ENCODE results near the gene EEF1G. TPM values are rescaled to one million over a fixed set of nuclear protein-coding genes. Genes with fewer than 3 reads are reported as not detected.
"Not testable (repeated sequence)": the region's sequence is repeated elsewhere in the genome, so short reads cannot be mapped to it uniquely, and the experiment has no call there.

The EEF1G gene
- polyA plus RNA-seq, 1 donor from 2014 or later: 1,555 TPM

GRCh38 chr11:62588966-62589637 lies 15.4 kb upstream of the EEF1G start:
- Histone ChIP-seq H3K9me3 (ENCODE audit: low read length) (no peaks in the 10 kb centered on the region), H2AFZ (ENCODE audit: low read depth, low read length) (no peak overlapping the region), H4K20me1 (ENCODE audit: insufficient read depth) (no peaks in the 10 kb centered on the region), H3F3A (ENCODE audit: insufficient read depth, low read length, poor library complexity, severe bottlenecking) (peaks cover 7% of the 10 kb centered on the region), H3K79me2 (replicated peaks; ENCODE audit: insufficient read depth, low read length) (peaks cover 9% of the 10 kb centered on the region), H3K4me2 (ENCODE audit: low read length) (no peak overlapping the region), H3K36me3 (ENCODE audit: insufficient read depth, low read length) (peaks cover 7% of the 10 kb centered on the region), H3K9me2 (ENCODE audit: insufficient read depth, low read length) (no peaks in the 10 kb centered on the region), H3K9ac (ENCODE audit: low read length) (no peak overlapping the region), H3K27me3 (ENCODE audit: insufficient read depth, low read depth, low read length) (no peaks in the 10 kb centered on the region), H3K27ac (ENCODE audit: low read length) (no peak overlapping the region), H3K4me3 (ENCODE audit: low read length) (no peak overlapping the region)
- TF ChIP-seq MXI1 (conservative IDR thresholded peaks at IDR 0.05; ENCODE audit: poor library complexity, severe bottlenecking): no peak
- TF ChIP-seq, protein P1, sequence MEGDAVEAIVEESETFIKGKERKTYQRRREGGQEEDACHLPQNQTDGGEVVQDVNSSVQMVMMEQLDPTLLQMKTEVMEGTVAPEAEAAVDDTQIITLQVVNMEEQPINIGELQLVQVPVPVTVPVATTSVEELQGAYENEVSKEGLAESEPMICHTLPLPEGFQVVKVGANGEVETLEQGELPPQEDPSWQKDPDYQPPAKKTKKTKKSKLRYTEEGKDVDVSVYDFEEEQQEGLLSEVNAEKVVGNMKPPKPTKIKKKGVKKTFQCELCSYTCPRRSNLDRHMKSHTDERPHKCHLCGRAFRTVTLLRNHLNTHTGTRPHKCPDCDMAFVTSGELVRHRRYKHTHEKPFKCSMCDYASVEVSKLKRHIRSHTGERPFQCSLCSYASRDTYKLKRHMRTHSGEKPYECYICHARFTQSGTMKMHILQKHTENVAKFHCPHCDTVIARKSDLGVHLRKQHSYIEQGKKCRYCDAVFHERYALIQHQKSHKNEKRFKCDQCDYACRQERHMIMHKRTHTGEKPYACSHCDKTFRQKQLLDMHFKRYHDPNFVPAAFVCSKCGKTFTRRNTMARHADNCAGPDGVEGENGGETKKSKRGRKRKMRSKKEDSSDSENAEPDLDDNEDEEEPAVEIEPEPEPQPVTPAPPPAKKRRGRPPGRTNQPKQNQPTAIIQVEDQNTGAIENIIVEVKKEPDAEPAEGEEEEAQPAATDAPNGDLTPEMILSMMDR (IDR thresholded peaks at IDR 0.05; ENCODE audit: poor library complexity, severe bottlenecking): peak; percentile 46

GRCh38 chr11:62585356-62585755 lies 11.7 kb upstream of the EEF1G start:
- H3K9me2 ChIP-seq (ENCODE audit: insufficient read depth, low read length); H3K27ac ChIP-seq (ENCODE audit: low read length); H3K4me3 ChIP-seq (ENCODE audit: low read length); H3K27me3 ChIP-seq (ENCODE audit: insufficient read depth, low read depth, low read length); H3K4me2 ChIP-seq (ENCODE audit: low read length); H3K79me2 ChIP-seq (replicated peaks; ENCODE audit: insufficient read depth, low read length); H2AFZ ChIP-seq (ENCODE audit: low read depth, low read length); H3F3A ChIP-seq (ENCODE audit: insufficient read depth, low read length, poor library complexity, severe bottlenecking); H4K20me1 ChIP-seq (ENCODE audit: insufficient read depth); H3K36me3 ChIP-seq (ENCODE audit: insufficient read depth, low read length); H3K9me3 ChIP-seq (ENCODE audit: low read length); H3K9ac ChIP-seq (ENCODE audit: low read length): not testable (repeated sequence)

DNA sequence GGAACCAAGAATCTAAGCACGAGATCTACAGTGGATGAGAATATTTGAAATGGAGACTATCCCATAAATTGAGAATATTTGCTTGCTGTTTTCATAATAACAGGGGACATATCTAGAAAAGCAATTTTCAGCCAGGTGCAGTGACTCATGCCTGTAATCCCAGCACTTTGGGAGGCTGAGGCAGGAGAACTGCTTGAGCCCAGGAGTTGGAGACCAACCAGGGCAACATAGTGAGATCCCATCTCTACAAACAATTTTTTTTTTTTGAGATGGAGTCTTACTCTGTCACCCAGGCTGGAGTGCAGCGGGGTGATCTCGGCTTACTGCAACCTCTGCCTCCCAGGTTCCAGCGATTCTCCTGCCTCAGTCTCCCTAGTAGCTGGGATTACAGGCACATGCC lies 8.0 kb upstream of the EEF1G start:
- not testable (repeated sequence) for H3K27ac ChIP-seq (ENCODE audit: low read length); H3K36me3 ChIP-seq (ENCODE audit: insufficient read depth, low read length); H3K4me2 ChIP-seq (ENCODE audit: low read length); H3K9me2 ChIP-seq (ENCODE audit: insufficient read depth, low read length); H4K20me1 ChIP-seq (ENCODE audit: insufficient read depth); H3K9me3 ChIP-seq (ENCODE audit: low read length); H3K27me3 ChIP-seq (ENCODE audit: insufficient read depth, low read depth, low read length); H3F3A ChIP-seq (ENCODE audit: insufficient read depth, low read length, poor library complexity, severe bottlenecking); H3K79me2 ChIP-seq (replicated peaks; ENCODE audit: insufficient read depth, low read length); H3K9ac ChIP-seq (ENCODE audit: low read length); H2AFZ ChIP-seq (ENCODE audit: low read depth, low read length); H3K4me3 ChIP-seq (ENCODE audit: low read length)

GRCh38 chr11:62580959-62581715 lies 7.4 kb upstream of the EEF1G start:
- no peak for TF ChIP-seq TAF1 (IDR thresholded peaks at IDR 0.05; ENCODE audit: low read depth)
- no peak for TF ChIP-seq EZH2 (IDR thresholded peaks at IDR 0.05; ENCODE audit: borderline replicate concordance, insufficient read depth, low read length, poor library complexity, severe bottlenecking)
- no peak for TF ChIP-seq EP300 (conservative IDR thresholded peaks at IDR 0.05; ENCODE audit: poor library complexity, severe bottlenecking)
- TF ChIP-seq REST (IDR thresholded peaks at IDR 0.05; ENCODE audit: borderline replicate concordance): no peak
- TF ChIP-seq RAD21 (conservative IDR thresholded peaks at IDR 0.05): no peak
- no peak for TF ChIP-seq POLR2AphosphoS5 (IDR thresholded peaks at IDR 0.05)
- TF ChIP-seq, protein P1 (IDR thresholded peaks at IDR 0.05; ENCODE audit: poor library complexity, severe bottlenecking): no peak
- no peak for TF ChIP-seq SMC3 (conservative IDR thresholded peaks at IDR 0.05; ENCODE audit: poor library complexity)
- TF ChIP-seq MXI1 (conservative IDR thresholded peaks at IDR 0.05; ENCODE audit: poor library complexity, severe bottlenecking): no peak

More at GRCh38 chr11:62580959-62581715, 7.4 kb upstream of the EEF1G start:
- Histone ChIP-seq H3F3A (ENCODE audit: insufficient read depth, low read length, poor library complexity, severe bottlenecking) (no peaks in the 10 kb centered on the region), H3K9ac (ENCODE audit: low read length) (no peak overlapping the region), H3K9me2 (ENCODE audit: insufficient read depth, low read length) (no peaks in the 10 kb centered on the region), H3K4me2 (ENCODE audit: low read length) (no peak overlapping the region), H3K36me3 (ENCODE audit: insufficient read depth, low read length) (no peaks in the 10 kb centered on the region), H2AFZ (ENCODE audit: low read depth, low read length) (no peak overlapping the region), H3K4me3 (ENCODE audit: low read length) (no peak overlapping the region), H3K27ac (ENCODE audit: low read length) (no peak overlapping the region), H3K27me3 (ENCODE audit: insufficient read depth, low read depth, low read length) (no peaks in the 10 kb centered on the region), H3K79me2 (replicated peaks; ENCODE audit: insufficient read depth, low read length) (no peaks in the 10 kb centered on the region), H4K20me1 (ENCODE audit: insufficient read depth) (no peaks in the 10 kb centered on the region), H3K9me3 (ENCODE audit: low read length) (no peaks in the 10 kb centered on the region)

Measured in neural cell (in vitro differentiated cells).